HCT116 (cell line): ENCODE results near the gene SMTNL2. TPM values are rescaled to one million over a fixed set of nuclear protein-coding genes. Genes with fewer than 3 reads are reported as not detected.

Source experiments
- ATAC-seq: fragments of 200-7000 bp; cut with Tn5 transposase; 2 replicates; pipeline ENCODE4 v1.9.1; 2020; ENCODE audit warnings: mild to moderate bottlenecking, moderate library complexity
- BruUV-seq: library from RNA; stranded (reverse); fragments of 400-500 nt; replicated peaks from 2 replicates; lab custom pipeline; 2021; lab: Mats Ljungman, UMichigan
- CTCF ChIA-PET: fragments of 300-600 bp; sonication (Branson Sonifier 250); formaldehyde crosslinking; loops from one replicate; lab custom pipeline; 2021; ENCODE audit warnings: antibody characterized with exemption; lab: Charles Lee
- POLR2A ChIA-PET: fragments of 300-600, 350-600 bp; sonication (Branson Sonifier 250); formaldehyde crosslinking; loops from one replicate; lab custom pipeline; 2021; ENCODE audit warnings: antibody characterized with exemption; lab: Charles Lee
- RAD21 ChIA-PET, 2 experiments: fragments of 300-600 bp; sonication (Branson Sonifier 250); formaldehyde crosslinking; loops; one replicate each; lab custom pipeline; 2023; ENCODE audit warnings: low total read pairs in 2 of 2; ENCODE audit not compliant: uncharacterized antibody in 2 of 2, unreplicated experiment in 2 of 2, low non-redundant PET in 1 of 2; lab: Charles Lee
- DNase-seq: peaks from one replicate; pipeline ENCODE4 v3.0.0-alpha.2; 2010; ENCODE audit warnings: low read depth, low spot score
- H2AFZ ChIP-seq: fragments of 200-600 bp; shearing (Covaris generic), sonication (generic); 2 replicates; pipeline ENCODE4 v1.6.1; 2017; ENCODE audit warnings: low read depth, mixed run types, mixed read lengths, antibody characterized with exemption, low read length; ENCODE audit not compliant: poor library complexity, severe bottlenecking
- H3K27ac ChIP-seq: 2 replicates; pipeline ENCODE4 v1.5.1; 2012; ENCODE audit warnings: low read depth, low read length
- H3K27me3 ChIP-seq: fragments of 200-600 bp; sonication (generic); 2 replicates; pipeline ENCODE4 v1.6.1; 2016; ENCODE audit warnings: mixed run types, low read length, mixed read lengths; ENCODE audit not compliant: insufficient read depth
- H3K36me3 ChIP-seq, 2 experiments: fragments of 200-500 bp in 1 of 2; fragments of 200-600 bp in 1 of 2; sonication (Bioruptor generic) in 1 of 2; sonication (generic) in 1 of 2; 2 replicates each; pipeline versions ENCODE4 v1.5.1 to v1.6.1; 2014 to 2016; ENCODE audit warnings: low read length in 2 of 2, inconsistent platforms in 1 of 2, mixed read lengths in 1 of 2, mixed run types in 1 of 2; ENCODE audit not compliant: insufficient read depth in 2 of 2, control insufficient read depth in 1 of 2
- H3K4me1 ChIP-seq, 2 experiments: fragments of 200-600 bp in 1 of 2; sonication (generic) in 1 of 2; 2 replicates each; pipeline versions ENCODE4 v1.5.1 to v1.6.1; 2012 to 2017; ENCODE audit warnings: low read length in 2 of 2, inconsistent platforms in 1 of 2, mild to moderate bottlenecking in 1 of 2, mixed read lengths in 1 of 2, mixed run types in 1 of 2, moderate library complexity in 1 of 2; ENCODE audit not compliant: insufficient read depth in 2 of 2, control insufficient read depth in 1 of 2
- H3K4me2 ChIP-seq: fragments of 200-600 bp; sonication (generic); 2 replicates; pipeline ENCODE4 v1.6.1; 2017; ENCODE audit warnings: mixed run types, low read length, mixed read lengths
- H3K4me3 ChIP-seq, 2 experiments: fragments of 200-600 bp in 1 of 2; sonication (generic) in 1 of 2; replicated peaks in 1 of 2; 2 replicates each; pipeline ENCODE4 v1.5.1; 2011 to 2016; ENCODE audit warnings: low read length in 2 of 2, control low read depth in 1 of 2, low read depth in 1 of 2, mild to moderate bottlenecking in 1 of 2, mixed read lengths in 1 of 2, mixed run types in 1 of 2
- H3K79me2 ChIP-seq: fragments of 200-600 bp; sonication (generic); 2 replicates; pipeline ENCODE4 v1.6.1; 2017; ENCODE audit warnings: mild to moderate bottlenecking, mixed run types, low read length, moderate library complexity, mixed read lengths; ENCODE audit not compliant: insufficient read depth
- H3K9ac ChIP-seq: fragments of 200-600 bp; sonication (generic); 2 replicates; pipeline ENCODE4 v1.6.1; 2016; ENCODE audit warnings: low read length, mixed read lengths
- H3K9me2 ChIP-seq: fragments of 200-600 bp; sonication (generic), shearing (Covaris generic); 2 replicates; pipeline ENCODE4 v1.6.1; 2017; ENCODE audit warnings: mixed run types, mild to moderate bottlenecking, moderate library complexity; ENCODE audit not compliant: insufficient read depth
- H3K9me3 ChIP-seq, 2 experiments: fragments of 200-500 bp in 1 of 2; fragments of 200-600 bp in 1 of 2; sonication (Bioruptor generic) in 1 of 2; sonication (generic) in 1 of 2; 2 replicates each; pipeline ENCODE4 v1.6.1; 2014 to 2017; ENCODE audit warnings: low read length in 2 of 2, mixed read lengths in 2 of 2, inconsistent platforms in 1 of 2, low read depth in 1 of 2, mild to moderate bottlenecking in 1 of 2, mixed run types in 1 of 2, moderate library complexity in 1 of 2; ENCODE audit not compliant: control insufficient read depth in 1 of 2, insufficient read depth in 1 of 2
- H4K20me1 ChIP-seq: fragments of 200-600 bp; sonication (generic), shearing (Covaris generic); 2 replicates; pipeline ENCODE4 v1.6.1; 2017; ENCODE audit warnings: mixed run types, mild to moderate bottlenecking, moderate library complexity; ENCODE audit not compliant: insufficient read depth
- CBX3 ChIP-seq: IDR thresholded peaks from 2 replicates; pipeline ENCODE4 v1.6.1; 2012; ENCODE audit warnings: low read depth
- CEBPB ChIP-seq: IDR thresholded peaks from 2 replicates; pipeline ENCODE4 v1.6.1; 2012; ENCODE audit warnings: low read depth
- EGR1 ChIP-seq: IDR thresholded peaks from 2 replicates; pipeline ENCODE4 v1.6.1; 2012; ENCODE audit warnings: low read depth
- ELF1 ChIP-seq: IDR thresholded peaks from 2 replicates; pipeline ENCODE4 v1.6.1; 2012; ENCODE audit warnings: low read depth, borderline replicate concordance
- EZH2 ChIP-seq: fragments of 200-600 bp; sonication (generic); IDR thresholded peaks from 2 replicates; pipeline ENCODE4 v1.6.1; 2017; ENCODE audit warnings: antibody characterized with exemption, mixed run types
- EZH2phosphoT487 ChIP-seq: fragments of 200-600 bp; IDR thresholded peaks from 2 replicates; pipeline ENCODE4 v1.6.1; 2018; ENCODE audit warnings: antibody characterized with exemption, borderline replicate concordance
- FOSL1 ChIP-seq: IDR thresholded peaks from 2 replicates; pipeline ENCODE4 v1.6.1; 2012; ENCODE audit warnings: low read depth
- MAX ChIP-seq: IDR thresholded peaks from 2 replicates; pipeline ENCODE4 v1.6.1; 2012
- RAD21 ChIP-seq: IDR thresholded peaks from 2 replicates; pipeline ENCODE4 v1.6.1; 2012; ENCODE audit warnings: low read depth, mild to moderate bottlenecking
- REST ChIP-seq: IDR thresholded peaks from 2 replicates; pipeline ENCODE4 v1.6.1; 2012; ENCODE audit warnings: low read depth
- SIN3A ChIP-seq: IDR thresholded peaks from 2 replicates; pipeline ENCODE4 v1.6.1; 2012; ENCODE audit warnings: low read depth
- SP1 ChIP-seq: IDR thresholded peaks from 2 replicates; pipeline ENCODE4 v1.6.1; 2012; ENCODE audit warnings: low read depth
- SRF ChIP-seq: IDR thresholded peaks from 2 replicates; pipeline ENCODE4 v1.6.1; 2012; ENCODE audit warnings: low read depth
- YY1 ChIP-seq: IDR thresholded peaks from 2 replicates; pipeline ENCODE4 v1.6.1; 2011; ENCODE audit warnings: low read length, low read depth, moderate library complexity, mild to moderate bottlenecking; ENCODE audit not compliant: insufficient replicate concordance; ENCODE audit errors: extremely low read depth
- ZBTB33 ChIP-seq: IDR thresholded peaks from 2 replicates; pipeline ENCODE4 v1.6.1; 2011; ENCODE audit warnings: mild to moderate bottlenecking, low read length, moderate library complexity; ENCODE audit not compliant: insufficient replicate concordance; ENCODE audit errors: extremely low read depth
- ZFX ChIP-seq: fragments of 450-650 bp; IDR thresholded peaks from 2 replicates; pipeline ENCODE4 v1.6.1; 2017
- ZNF274 ChIP-seq: fragments of 200-500 bp; sonication (Bioruptor generic); IDR thresholded peaks from 2 replicates; pipeline ENCODE4 v1.6.1; 2014; ENCODE audit warnings: mild to moderate bottlenecking, low read depth, low read length, inconsistent platforms
- intact Hi-C: fragments of 100-400 bp; cut with micrococcal nuclease; formaldehyde crosslinking; loops from 2 replicates; pipeline ENCODE4 v1.10.0; 2022
- total RNA-seq: library from RNA; stranded (reverse); gene quantifications from one replicate; pipeline ENCODE4 v1.2.1, GENCODE V29; 2021; ENCODE audit not compliant: unreplicated experiment

Gene SMTNL2
- total RNA-seq, 1 experiment from 2014 or later: 2.3 TPM

- DNase-seq: no peak
- TF ChIP-seq ELF1: no peak
- TF ChIP-seq MAX: no peak
- no peak for TF ChIP-seq ZNF274
- no peak for TF ChIP-seq RAD21
- TF ChIP-seq EGR1: no peak
- no peak for TF ChIP-seq ZBTB33
- TF ChIP-seq FOSL1: no peak
- TF ChIP-seq ZFX: no peak
- TF ChIP-seq EZH2: no peak
- TF ChIP-seq SIN3A: no peak
- TF ChIP-seq REST: no peak
- no peak for TF ChIP-seq SP1
- no peak for TF ChIP-seq CBX3
- no peak for TF ChIP-seq EZH2phosphoT487
- TF ChIP-seq CEBPB: no peak
- no peak for TF ChIP-seq SRF
- no peak for TF ChIP-seq YY1
- TF ChIP-seq, all 23 proteins: peak for 0
- Histone ChIP-seq H3K27ac (no peak overlapping the region), H3K36me3 (peaks cover 45 to 84% of the 10 kb centered on the region in 2 experiments; a peak in 3 of 4 replicates), H2AFZ (no peak overlapping the region), H3K9me2 (no peaks in the 10 kb centered on the region), H3K9ac (no peak overlapping the region), H3K4me3 (no peak overlapping the region), H3K4me2 (no peak overlapping the region), H4K20me1 (peaks cover 3% of the 10 kb centered on the region; the same call in 1 of the 2 replicates), H3K79me2 (peaks cover 65% of the 10 kb centered on the region), H3K4me1 (0 out of 4 replicates have a peak, but pooled peaks cover 0 to 3% of the 10 kb centered on the region in 2 experiments), H3K27me3 (no peaks in the 10 kb centered on the region), H3K9me3 (no peaks in the 10 kb centered on the region)
- intact Hi-C loops: no loop called here
- CTCF ChIA-PET: no interaction called here
- RAD21 ChIA-PET: no interaction called here
- ATAC-seq: no peak
- no TSS peak for BruUV-seq
- POLR2A ChIA-PET: no interaction called here
These were observed 37.0 kb upstream of the SMTNL2 start for GRCh38 chr17:4547118-4547906.
